TTC549 (cell line): ENCODE results near the gene SERPINB13.
"Not testable (repeated sequence)": the region's sequence is repeated elsewhere in the genome, so short reads cannot be mapped to it uniquely, and the experiment has no call there.

Experiments
- FAIRE-seq: peaks from 2 replicates; lab custom pipeline; 2012; peaks lifted over from hg19 to GRCh38; lab: Jason Lieb, UNC

Gene SERPINB13

GRCh38 chr18:63590966-63591695 lies 4.0 kb downstream of the SERPINB13 start:
- FAIRE-seq = no peak

GRCh38 chr18:63591725-63592124 lies 4.6 kb downstream of the SERPINB13 start:
- no peak for FAIRE-seq

- FAIRE-seq = no peak
Observed at GRCh38 chr18:63592471-63592870, 5.3 kb downstream of the SERPINB13 start.

- no peak for FAIRE-seq
Observed at GRCh38 chr18:63596964-63597363, 9.8 kb downstream of the SERPINB13 start.

DNA sequence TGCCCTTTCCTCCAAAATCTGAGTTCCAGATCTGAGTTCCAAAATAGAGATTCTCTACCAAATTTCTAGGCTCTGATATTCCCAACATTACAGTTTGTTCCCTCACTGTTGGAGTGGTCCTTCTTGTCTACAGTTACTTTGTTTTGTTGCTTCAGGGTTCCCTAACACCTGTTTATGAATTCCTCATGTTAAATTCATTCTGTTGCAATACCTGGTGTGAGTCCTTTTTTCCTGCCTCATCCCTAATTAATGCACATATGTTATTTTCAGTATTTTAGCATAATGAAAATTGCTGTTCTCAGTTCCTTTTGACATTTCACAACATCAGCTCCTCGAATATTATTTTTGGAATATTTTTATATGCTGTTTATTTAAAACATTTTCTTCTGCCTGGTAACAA lies 16.2 kb downstream of the SERPINB13 start:
- no peak for FAIRE-seq

GRCh38 chr18:63603772-63604171 lies 16.6 kb downstream of the SERPINB13 start:
- no peak for FAIRE-seq

- no peak for FAIRE-seq
Observed at GRCh38 chr18:63604791-63605567, 17.8 kb downstream of the SERPINB13 start.

GRCh38 chr18:63606526-63606925 lies 19.4 kb downstream of the SERPINB13 start:
- no peak for FAIRE-seq

GRCh38 chr18:63613420-63613819 lies 26.3 kb downstream of the SERPINB13 start:
- FAIRE-seq = no peak

GRCh38 chr18:63617049-63617914 lies 30.1 kb downstream of the SERPINB13 start:
- FAIRE-seq = no peak

DNA sequence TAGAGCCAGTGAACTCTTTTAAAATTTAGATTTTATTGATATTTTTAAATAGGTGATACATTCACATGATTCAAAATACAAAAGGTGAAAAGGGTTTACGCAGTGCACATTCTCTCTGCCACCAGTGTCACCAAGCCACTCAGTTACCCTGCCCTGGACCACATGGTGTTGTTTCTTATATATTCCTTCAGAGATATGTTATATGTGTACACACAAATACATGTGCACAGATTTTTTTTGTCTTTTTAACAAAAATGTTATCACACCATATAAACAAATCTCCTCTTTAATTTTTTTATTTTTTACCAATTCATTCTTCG lies 30.7 kb downstream of the SERPINB13 start:
- FAIRE-seq = no peak

DNA sequence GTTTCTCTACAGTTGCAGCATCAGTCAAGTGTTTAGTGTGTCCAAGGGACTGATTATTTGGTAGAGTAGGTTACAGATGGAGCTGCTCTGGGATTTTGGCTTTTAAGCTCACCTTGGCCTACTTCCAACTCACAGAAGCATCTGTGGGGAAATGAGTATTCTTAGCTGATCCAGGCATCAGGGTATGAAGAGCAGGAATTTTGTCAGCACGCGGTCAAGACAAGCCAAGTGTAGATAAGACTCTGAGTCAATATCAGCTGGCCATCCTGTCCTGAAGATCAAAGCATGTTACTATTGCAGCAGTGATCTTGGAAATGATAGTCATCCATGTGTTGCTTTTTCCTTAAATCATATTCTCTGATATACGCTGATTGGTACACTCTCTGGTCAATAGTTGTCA lies 32.5 kb downstream of the SERPINB13 start:
- FAIRE-seq = no peak

DNA sequence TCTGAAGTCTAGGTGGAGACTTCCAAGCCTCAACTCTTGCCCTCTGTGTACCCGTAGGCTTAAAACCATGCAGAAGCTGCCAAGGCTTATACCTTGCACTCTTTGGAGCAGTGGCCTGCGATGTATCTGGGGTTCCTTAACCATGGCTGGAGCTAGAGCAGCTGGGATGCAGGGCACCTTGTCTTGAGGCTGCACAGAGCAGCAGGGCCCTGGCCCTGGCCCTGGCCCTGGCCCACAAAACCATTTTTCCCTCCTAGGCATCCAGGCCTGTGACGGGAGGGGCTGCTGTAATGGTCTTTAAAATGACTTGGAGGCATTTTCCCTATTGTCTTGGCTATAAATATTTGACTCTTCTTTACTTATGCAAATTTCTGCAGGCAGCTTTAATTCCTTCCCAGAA lies 37.7 kb downstream of the SERPINB13 start:
- FAIRE-seq = no peak

DNA sequence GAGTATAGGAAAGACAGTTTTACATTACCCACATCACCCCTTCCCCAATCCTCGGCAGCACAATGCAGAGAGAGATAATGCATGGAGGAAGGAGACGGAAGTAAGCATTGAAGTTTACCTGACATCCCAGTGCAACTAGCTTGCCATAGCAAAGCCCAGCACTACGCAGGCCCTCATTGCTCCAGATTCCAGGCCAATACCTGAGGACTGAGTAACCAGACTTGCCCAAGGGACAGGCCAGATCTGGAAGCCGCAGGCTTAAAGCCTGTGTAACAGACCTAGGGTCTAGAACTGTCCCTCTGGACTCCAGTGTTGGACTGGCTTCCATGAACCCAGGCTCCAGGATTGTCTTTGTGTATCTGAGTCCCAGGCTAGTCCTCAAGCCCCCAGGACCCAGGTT lies 39.3 kb downstream of the SERPINB13 start:
- no peak for FAIRE-seq

GRCh38 chr18:63627819-63628218 lies 40.7 kb downstream of the SERPINB13 start:
- no peak for FAIRE-seq

DNA sequence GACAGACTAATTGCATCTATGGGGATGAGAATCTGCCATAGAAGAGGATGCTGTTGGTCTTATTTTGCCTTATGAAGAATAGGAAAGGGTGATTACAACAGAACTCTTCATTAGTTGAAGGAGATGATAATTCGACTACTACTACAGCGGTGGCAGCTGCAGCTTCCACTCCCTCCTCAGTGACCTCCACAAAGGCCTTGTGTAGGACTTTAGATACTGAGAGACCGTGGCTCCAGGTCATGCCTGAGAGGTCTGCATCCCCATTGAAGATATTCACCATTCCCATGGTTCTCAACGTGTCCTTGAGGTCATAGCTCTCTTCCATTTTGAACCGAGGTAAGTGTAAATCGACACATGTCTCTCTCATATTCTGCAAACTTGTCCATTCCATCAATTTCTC lies 50.6 kb downstream of the SERPINB13 start:
- FAIRE-seq = no peak

DNA sequence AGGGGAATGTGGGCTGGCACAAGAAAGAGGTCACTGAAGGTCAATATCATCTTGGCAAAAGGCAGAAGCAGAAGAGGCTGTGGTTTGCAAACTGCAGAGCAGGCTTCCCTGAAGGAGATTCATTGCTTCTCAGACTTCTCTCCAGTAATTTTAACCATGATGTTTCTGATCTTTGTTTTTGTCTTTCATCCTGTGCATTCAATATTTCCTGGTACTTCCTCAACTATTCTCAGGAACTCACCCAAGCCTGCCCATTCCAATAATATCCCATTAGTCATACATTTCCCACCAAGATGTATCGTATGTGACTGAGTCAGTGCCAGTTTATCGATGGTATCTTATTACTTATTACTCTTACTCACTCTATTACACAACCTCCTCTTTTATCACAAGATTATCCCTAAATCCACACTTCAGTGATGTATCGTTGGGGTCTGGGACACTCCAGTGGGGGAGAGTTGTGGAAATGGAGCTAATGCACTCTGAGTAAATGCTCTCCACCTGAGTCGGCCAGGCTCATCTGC lies 54.1 kb downstream of the SERPINB13 start:
- FAIRE-seq = not testable (repeated sequence)

GRCh38 chr18:63642668-63643356 lies 55.7 kb downstream of the SERPINB13 start:
- FAIRE-seq = not testable (repeated sequence)

DNA sequence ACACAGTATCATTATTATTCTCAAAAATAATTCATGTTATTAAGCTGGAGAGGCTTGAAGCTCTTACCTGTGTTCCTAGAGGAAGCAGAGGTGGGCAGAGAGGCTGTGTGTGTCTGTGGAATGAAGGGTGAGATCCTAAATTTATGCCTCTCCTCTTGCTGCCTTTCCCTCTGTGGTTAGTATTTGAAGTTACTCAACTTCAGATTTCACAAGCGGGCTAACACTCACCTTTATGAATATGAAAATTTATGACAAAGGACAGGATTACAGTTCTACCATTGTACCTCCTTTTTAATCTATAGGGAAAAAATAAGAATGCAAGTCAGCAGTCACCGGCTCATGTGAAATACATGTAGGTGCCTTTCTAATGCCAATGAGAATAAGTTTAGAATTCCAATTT lies 57.0 kb downstream of the SERPINB13 start, which contains the start of gene SERPINB4:
SERPINB4 (minus strand) TSS at position 115 of the 400 bp plus-strand sequence. CDS start 679 bp downstream, outside the sequence.
- not testable (repeated sequence) for FAIRE-seq

DNA sequence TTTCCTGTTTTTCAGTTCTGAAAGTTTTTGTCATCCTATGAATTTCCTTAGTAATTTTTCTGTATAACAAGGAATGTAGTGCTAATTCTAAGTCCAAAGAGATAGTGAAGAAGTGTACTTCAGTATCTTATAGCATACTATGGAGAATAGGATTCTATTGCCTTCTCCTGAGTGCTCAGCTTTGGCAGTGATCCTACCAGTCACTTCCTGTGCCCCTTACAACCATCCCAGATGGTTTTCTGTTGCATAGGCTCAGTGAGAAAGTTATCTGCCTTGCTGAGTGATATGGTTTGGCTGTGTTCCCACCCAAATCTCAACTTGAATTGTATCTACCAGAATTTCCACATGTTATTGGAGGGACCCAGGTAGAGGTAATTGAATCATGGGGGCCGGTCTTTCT lies 57.6 kb downstream of the SERPINB13 start:
- FAIRE-seq = not testable (repeated sequence)

DNA sequence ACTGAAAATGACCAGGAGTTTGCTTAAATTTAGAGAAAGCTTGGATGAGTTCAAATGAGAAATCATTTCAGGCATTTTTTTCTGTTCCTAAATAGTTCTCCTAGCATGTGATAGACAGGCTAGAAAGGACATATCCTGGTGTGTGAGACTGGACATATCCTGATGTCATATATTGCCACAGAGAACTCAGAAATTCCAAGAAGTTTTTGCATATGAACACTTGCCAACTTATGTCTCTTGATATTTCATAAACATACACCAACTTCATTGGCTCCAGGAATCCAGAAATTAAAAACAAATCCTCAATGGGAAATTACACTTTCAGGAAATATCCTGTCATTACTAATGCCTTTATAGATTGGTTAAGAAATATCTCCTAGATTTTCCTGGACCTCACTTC lies 59.8 kb downstream of the SERPINB13 start:
- no peak for FAIRE-seq

GRCh38 chr18:63648241-63648640 lies 61.1 kb downstream of the SERPINB13 start:
- no peak for FAIRE-seq
